SK-N-MC (cell line): ENCODE results near the gene GPR55.

Experiments
- EZH2 ChIP-seq: fragments of 200-600 bp; sonication (generic); IDR thresholded peaks from one replicate; pipeline ENCODE4 v1.6.1; 2017; ENCODE audit warnings: antibody characterized with exemption
- POLR2AphosphoS5 ChIP-seq: IDR thresholded peaks from 2 replicates; pipeline ENCODE4 v1.6.1; 2012; ENCODE audit warnings: mild to moderate bottlenecking, low read depth, low read length, borderline replicate concordance

DNA sequence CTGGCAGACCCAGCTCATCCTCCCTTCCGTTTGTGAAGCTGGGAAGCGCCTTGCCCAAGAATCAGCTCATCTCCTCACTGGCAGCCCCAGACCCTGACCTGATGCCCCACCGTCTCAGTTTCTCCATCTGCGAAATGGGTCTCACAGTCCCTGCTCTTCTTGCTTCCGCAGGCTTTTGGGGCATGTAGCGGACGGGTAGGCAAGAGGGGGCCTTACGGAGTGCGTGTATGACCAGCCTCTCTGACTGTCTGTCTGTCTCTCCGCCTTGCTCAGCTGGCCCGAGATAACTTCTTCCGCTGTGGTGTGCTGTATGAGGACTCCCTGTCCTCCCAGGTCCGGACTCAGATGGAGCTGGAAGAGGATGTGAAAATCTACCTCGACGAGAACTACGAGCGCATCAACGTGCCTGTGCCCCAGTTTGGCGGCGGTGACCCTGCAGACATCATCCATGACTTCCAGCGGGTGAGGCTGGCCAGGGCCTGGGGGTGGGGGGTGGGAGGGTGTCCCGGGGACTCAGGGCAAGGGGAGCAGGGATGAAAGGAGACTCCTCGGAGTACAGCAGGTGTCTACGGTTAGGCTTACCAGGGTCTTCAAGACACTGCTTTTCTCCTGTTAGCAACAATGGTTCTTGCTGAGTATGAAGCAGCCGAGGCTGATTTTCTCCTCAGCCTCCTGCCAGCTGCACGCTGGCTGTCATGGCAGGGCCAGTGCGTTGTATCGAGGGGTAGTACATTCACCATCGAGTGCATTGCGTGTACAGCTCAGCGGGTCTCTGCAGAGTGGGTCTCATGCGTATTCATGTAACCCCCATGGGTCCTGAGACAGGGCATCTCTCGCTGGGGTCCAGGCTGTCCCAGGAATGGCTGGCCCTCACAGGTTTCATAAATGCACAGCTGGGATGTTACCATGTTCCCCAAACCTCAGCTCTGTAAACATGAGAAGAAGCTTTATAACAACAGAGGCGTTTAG is 49.4 kb downstream of the GPR55 start:
- no peak for TF ChIP-seq EZH2
- no peak for TF ChIP-seq POLR2AphosphoS5
